Caki2 (cell line): ENCODE measurements around the gene NUBP2. TPM values are rescaled to one million over a fixed set of nuclear protein-coding genes. Genes with fewer than 3 reads are reported as not detected.
A peak's percentile ranks its signal among the peaks of the same experiment; 100 is the strongest.

Source experiments
- DNase-seq: peaks from one replicate; pipeline ENCODE4 v3.0.0-alpha.2; 2015; ENCODE audit warnings: low read depth
- in situ Hi-C: cut with HindIII; loops from 2 replicates; pipeline ENCODE4 v1.10.0; 2016; ENCODE audit warnings: low sequenced_read_pairs, low pct_unique_long_range_greater_than_20kb, mixed read lengths
- total RNA-seq: library from RNA; depleted of rRNA; stranded (reverse); fragments of >200 nt; shearing (Covaris generic); gene quantifications from 2 replicates; pipeline ENCODE4 v1.2.3, GENCODE V29; 2014; ENCODE audit warnings: low replicate concordance

NUBP2 gene
- total RNA-seq, 1 experiment from 2014 or later = 233 TPM

- in situ Hi-C loops = no loop called here
- DNase-seq = no peak
Observed at GRCh38 chr16:1778200-1779179, 4.3 kb upstream of the NUBP2 start.

DNA sequence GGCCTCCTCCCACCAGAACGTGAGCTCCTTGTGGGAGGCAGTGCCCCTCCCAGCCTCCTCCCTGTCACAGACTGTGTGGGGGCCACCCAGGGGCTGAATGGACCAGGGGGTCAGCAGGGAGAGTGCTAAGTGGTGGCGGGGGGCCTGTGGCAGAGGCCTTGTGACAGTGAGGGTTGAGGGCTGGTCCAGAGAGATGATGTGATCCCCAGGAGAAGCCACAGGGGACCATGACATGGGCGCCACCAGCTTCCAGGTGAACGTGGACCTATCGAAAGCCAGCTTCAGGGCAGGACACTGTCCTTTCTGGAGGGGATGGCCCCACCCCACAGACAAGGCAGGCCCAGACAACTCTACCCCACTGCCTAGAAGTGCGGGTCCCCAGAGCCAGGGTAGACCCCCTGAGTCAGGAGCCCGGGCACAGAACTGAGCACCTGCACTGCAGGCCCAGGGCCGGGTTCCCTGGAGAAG lies 3.5 kb upstream of the NUBP2 start:
- no peak for DNase-seq
- in situ Hi-C loops = no loop called here

DNA sequence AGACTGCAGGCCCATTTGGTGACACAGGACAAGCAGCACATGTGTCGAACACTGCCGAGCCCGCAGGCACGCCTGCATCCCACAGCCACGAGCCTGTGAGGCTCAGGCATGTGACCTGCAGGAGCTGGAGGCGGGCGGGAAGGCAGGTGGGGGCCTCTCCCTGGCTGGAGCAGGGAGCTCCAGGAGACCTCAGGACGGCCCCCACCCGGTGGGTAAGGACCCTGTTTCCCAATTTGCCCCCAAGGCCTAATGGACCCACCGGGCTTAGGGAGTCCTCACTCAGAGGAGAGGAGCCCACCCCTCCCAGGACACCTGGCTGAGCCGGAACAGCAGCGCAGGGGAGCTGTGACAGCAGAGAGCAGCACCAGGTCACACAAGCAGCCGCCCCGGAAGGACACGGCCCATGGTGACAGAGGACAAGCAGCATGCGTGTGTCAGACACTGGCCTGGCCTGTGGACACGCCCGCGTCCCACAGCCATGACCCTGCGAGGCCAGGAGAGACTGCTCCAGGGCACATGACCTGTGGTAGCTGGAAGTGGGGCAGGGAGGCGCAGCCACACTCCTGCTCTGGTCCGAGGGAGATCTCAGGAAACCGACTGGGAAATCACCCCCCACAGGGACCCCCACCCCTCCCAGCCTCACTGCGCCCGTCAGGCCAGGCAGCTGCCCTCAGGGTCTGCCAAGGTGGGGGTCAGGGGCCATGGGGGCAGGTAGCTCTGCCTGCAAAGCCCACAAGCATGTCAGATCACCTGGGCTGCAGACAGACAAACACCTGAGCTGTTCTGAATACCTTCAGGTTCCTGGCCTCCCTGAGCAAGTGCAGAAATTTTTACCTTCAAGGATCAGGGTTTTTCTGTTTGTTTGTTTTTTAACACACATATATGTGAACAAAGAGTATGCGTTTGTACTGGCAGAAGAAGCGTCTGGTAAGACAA lies 2.8 kb upstream of the NUBP2 start:
- in situ Hi-C loops = no loop called here
- no peak for DNase-seq

- in situ Hi-C loops = no loop called here
- no peak for DNase-seq
Observed at GRCh38 chr16:1780677-1781072, 2.1 kb upstream of the NUBP2 start.

DNA sequence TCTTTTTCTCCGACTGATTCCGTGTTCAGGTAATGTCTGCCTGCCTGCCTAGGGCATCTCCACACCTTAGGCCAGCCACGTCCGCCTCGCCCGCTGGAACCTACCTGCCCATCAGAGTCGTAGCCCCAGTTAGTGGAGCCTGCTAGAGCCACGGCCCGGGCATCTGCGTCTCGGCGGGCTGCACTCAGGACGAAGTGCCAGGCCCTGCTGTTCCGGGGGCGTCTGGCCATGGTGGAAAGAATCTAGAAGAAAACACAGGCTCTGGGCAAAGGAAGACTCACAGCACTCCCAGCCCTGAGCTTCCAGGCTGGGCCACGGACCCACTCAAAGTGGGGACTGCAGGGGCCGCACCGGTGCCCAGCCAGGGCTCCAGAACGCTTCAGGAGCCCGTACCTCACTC lies 1.5 kb upstream of the NUBP2 start:
- in situ Hi-C loops = no loop called here

GRCh38 chr16:1781758-1782407 lies 877 bp upstream of the NUBP2 start:
- in situ Hi-C loops = no loop called here
- DNase-seq = peak; percentile 48

More for the DNA sequence above, 1.5 kb upstream of the NUBP2 start:
- no peak for DNase-seq

DNA sequence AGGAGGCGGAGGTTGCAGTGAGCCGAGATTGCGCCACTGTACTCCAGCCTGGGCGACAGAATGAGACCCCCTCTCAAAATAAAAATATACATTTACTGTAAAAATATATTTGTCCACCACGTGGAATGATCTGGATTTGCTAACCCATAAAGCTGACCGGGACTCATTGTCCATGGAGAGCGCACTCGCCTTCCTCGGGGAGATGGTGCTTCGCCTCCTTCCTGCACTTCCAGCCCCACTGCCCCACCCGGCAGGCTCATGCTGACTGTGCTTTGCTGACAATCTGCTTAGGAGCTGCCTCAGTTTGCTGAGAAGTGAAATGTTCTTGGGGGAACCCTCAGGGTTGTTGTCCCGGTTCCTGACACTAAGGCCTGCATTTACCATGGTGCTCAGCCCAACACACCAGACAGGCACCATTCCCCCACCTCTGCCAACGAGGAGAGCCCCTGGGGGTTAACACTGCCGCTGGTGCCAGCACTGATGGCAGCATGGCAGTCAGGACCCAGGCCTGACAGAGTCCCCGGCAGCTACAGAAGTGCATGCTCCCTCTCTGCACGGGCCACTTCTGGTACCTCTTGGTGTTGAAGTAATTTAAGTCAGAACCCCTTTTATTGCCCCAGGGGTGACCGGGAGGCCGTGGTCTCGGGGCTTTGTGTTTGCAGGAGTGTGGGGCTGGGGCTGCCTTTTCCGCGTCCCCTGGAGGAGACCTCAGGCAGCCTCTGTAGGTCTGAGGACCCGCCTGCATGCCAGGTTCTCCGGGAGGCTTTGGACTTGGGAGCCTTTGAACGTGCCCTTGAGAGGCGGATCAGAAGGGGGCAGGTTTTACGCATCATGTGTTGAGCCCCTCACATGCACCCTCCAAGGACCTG lies 2.5 kb downstream of the NUBP2 start:
- in situ Hi-C loops = no loop called here
- no peak for DNase-seq

GRCh38 chr16:1785846-1786170 lies 3.0 kb downstream of the NUBP2 start:
- DNase-seq = no peak
- in situ Hi-C loops = no loop called here

- in situ Hi-C loops = no loop called here
- no peak for DNase-seq
Observed at GRCh38 chr16:1786242-1787055, 3.7 kb downstream of the NUBP2 start.

- no peak for DNase-seq
- in situ Hi-C loops = no loop called here
Observed at GRCh38 chr16:1787056-1787321, 4.2 kb downstream of the NUBP2 start.

GRCh38 chr16:1787322-1788094 lies 4.7 kb downstream of the NUBP2 start:
- in situ Hi-C loops = no loop called here
- DNase-seq = no peak

GRCh38 chr16:1788095-1788707 lies 5.4 kb downstream of the NUBP2 start:
- no peak for DNase-seq
- in situ Hi-C loops = no loop called here

- DNase-seq = no peak
- in situ Hi-C loops = no loop called here
Observed at GRCh38 chr16:1788708-1789100, 5.9 kb downstream of the NUBP2 start.

DNA sequence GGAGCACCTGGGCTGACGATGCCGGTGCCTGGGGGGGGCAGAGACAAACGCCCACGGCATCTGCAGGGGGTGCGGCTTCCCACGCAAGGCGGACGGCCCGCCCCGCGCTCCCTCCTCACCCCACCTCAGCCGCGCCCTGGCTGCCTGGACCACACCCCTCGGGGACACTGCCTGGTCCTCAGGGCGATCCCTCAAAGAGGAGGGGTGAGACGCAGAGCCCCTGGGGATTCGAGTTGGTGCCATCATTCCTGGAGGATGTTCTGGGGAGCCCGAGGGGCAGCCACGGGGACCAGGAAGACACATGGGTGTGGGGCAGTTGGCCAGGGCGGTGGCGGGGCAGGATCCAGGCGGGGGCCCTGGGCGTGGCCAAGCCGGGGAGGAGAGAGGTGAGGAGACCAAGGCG lies 6.9 kb downstream of the NUBP2 start:
- no peak for DNase-seq
- in situ Hi-C loops = no loop called here

GRCh38 chr16:1790261-1790610 lies 7.5 kb downstream of the NUBP2 start:
- no peak for DNase-seq
- in situ Hi-C loops = no loop called here

- no peak for DNase-seq
- in situ Hi-C loops = no loop called here
Observed at GRCh38 chr16:1790611-1791255, 8.0 kb downstream of the NUBP2 start.
